ENCODE data around the gene SH3TC2. TPM values are rescaled to one million over a fixed set of nuclear protein-coding genes. Genes with fewer than 3 reads are reported as not detected.

SH3TC2 gene
- total and polyA plus RNA-seq, 12 donors = 0.14 to 1.2 (median 0.46) TPM

DNA sequence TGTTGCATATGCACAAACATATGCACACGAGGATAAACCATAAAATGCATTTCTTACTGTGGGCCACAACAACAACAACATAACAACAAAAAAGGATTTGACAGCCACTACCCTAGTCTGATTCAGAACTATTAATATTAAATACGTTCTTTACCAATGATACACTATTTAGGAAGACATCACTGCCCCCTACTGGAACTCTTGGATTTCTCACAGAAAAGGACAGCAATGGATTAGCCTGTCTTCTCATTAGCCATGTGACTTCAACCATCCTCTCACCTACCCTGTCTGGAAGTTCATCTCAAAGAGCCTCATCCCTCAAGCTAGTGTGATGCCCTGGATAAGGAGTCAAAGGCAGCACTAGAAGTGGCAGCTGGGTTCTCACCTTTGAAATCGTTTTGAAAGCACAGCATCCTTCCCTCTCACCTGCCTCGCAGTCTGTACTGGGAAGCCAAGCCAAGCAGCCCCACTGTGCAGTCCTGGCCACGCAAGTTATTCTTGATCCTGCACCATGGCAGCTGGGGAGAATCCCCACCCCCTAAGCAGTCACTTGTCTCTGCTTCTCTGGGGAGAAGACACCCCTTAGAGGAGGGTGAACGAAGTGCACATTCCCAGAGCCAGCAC lies 64.6 kb downstream of the SH3TC2 start:
- H3K27ac ChIP-seq = no peak overlapping the region
- 47 to 54% (median 49%) methylated on average over 5 to 6 of the region's 6 CpGs for WGBS, 4 donors
- intact Hi-C loops (cut with DNase I) = no loop called here
- no peaks in the 10 kb centered on the region for H3K27me3 ChIP-seq
- H3K4me3 ChIP-seq = no peak overlapping the region
- H3K9me3 ChIP-seq (replicated peaks in 1 of 3) = no peaks in the 10 kb centered on the region
- DNase-seq = peak in 4 of 7 donors; percentile 20 to 52 (median 34)
- no peaks in the 10 kb centered on the region for H3K4me1 ChIP-seq (replicated peaks in 1 of 2)
- TF ChIP-seq, protein P1, sequence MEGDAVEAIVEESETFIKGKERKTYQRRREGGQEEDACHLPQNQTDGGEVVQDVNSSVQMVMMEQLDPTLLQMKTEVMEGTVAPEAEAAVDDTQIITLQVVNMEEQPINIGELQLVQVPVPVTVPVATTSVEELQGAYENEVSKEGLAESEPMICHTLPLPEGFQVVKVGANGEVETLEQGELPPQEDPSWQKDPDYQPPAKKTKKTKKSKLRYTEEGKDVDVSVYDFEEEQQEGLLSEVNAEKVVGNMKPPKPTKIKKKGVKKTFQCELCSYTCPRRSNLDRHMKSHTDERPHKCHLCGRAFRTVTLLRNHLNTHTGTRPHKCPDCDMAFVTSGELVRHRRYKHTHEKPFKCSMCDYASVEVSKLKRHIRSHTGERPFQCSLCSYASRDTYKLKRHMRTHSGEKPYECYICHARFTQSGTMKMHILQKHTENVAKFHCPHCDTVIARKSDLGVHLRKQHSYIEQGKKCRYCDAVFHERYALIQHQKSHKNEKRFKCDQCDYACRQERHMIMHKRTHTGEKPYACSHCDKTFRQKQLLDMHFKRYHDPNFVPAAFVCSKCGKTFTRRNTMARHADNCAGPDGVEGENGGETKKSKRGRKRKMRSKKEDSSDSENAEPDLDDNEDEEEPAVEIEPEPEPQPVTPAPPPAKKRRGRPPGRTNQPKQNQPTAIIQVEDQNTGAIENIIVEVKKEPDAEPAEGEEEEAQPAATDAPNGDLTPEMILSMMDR (IDR thresholded peaks at IDR 0.05) = peak; percentile 33 to 65 (median 58)
- TF ChIP-seq POLR2A (IDR thresholded peaks at IDR 0.05) = no peak
- H3K36me3 ChIP-seq (replicated peaks in 1 of 2) = no peaks in the 10 kb centered on the region

DNA sequence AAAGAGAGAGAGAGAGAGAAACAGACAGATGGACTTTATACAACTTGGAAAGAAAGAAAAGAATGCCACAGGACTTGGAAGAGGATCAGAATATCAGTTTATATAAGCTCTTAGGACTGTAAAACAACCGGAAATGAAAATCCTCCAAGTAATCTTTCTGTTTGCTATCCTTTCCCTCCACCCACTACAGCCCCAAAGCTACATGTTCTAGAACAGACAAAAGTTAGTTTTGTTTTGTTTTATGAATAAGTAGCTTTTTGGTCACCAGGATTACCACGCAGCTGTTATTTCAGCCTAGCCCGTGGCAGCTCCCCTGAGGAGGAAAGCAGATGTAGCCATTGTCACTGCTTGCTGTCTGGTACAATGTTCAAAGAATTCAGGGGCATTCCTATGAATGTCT lies 66.6 kb downstream of the SH3TC2 start:
- Histone ChIP-seq H3K36me3 (replicated peaks in 1 of 2) (no peaks in the 10 kb centered on the region), H3K9me3 (replicated peaks in 1 of 3) (no peaks in the 10 kb centered on the region), H3K27me3 (no peaks in the 10 kb centered on the region), H3K4me1 (replicated peaks in 1 of 2) (no peaks in the 10 kb centered on the region), H3K27ac (no peak overlapping the region), H3K4me3 (no peak overlapping the region)
- intact Hi-C loops (cut with DNase I) = no loop called here
- TF ChIP-seq POLR2A (IDR thresholded peaks at IDR 0.05) = no peak
- TF ChIP-seq, protein P1 (IDR thresholded peaks at IDR 0.05) = no peak
- DNase-seq = no peak
- 44 to 56% (median 50%) methylated on average over 3 of the region's 3 CpGs for WGBS, 4 donors

DNA sequence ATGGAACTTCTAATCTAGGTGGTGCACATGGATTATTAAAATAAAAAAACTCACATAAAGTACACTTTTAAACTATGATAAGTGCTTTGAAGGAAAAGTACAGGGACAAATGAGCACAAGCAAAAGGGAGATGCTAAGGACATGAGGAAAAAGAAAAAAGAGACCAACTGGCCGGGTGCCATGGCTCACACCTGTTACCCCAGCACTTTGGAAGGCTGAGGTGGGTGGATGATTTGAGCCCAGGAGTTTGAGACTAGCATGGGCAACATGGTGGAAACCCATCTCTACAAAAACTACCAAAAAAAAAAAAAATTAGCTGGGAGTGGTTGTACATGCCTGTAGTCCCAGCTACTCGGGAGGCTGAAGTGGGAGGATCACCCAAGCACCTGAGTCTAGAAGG lies 67.1 kb downstream of the SH3TC2 start:
- no peak for TF ChIP-seq POLR2A (IDR thresholded peaks at IDR 0.05)
- TF ChIP-seq, protein P1 (IDR thresholded peaks at IDR 0.05) = no peak
- Histone ChIP-seq H3K36me3 (replicated peaks in 1 of 2) (no peaks in the 10 kb centered on the region), H3K27me3 (no peaks in the 10 kb centered on the region), H3K4me1 (replicated peaks in 1 of 2) (no peaks in the 10 kb centered on the region), H3K9me3 (replicated peaks in 1 of 3) (no peaks in the 10 kb centered on the region), H3K27ac (no peak overlapping the region), H3K4me3 (no peak overlapping the region)
- intact Hi-C loops (cut with DNase I) = no loop called here
- WGBS, 4 donors = 57 to 64% (median 59%) methylated on average over 2 of the region's 2 CpGs
- no peak for DNase-seq

DNA sequence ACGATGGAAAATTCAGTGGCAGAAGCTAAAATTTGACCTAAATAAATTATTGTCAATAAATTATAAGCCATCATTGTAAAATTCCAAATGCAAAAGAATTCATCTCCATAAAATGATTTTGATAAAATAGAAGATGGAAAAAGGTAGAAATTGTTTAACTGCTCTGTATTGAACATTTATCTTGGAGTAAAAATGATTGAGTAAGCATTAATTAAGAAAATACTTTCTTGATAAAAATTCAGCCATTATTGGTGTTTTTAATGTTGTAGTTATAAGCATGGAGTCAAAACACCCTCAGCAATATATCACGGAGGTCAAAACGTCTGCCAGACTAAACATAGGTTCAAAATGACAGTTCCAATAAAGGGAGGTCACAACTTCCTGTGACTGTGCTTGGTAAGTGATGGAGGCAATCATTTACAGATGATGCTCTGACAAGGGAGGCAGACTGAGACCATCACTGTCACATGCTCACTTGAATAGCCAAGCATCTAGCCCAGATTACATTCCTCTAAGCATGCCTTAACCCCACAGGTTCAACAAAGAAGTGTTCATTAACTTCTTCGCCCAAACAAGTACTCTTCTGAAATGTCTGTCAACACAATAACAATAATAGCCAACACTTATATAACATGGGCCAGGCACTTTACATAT lies 69.5 kb downstream of the SH3TC2 start:
- no peak for DNase-seq
- no peak overlapping the region for H3K27ac ChIP-seq
- 62 to 67% (median 65%) methylated on average over 4 of the region's 4 CpGs for WGBS, 4 donors
- no peaks in the 10 kb centered on the region for H3K36me3 ChIP-seq (replicated peaks in 1 of 2)
- intact Hi-C loops (cut with DNase I) = no loop called here
- no peaks in the 10 kb centered on the region for H3K27me3 ChIP-seq
- H3K4me3 ChIP-seq = no peak overlapping the region
- TF ChIP-seq, protein P1 (IDR thresholded peaks at IDR 0.05) = no peak
- no peak for TF ChIP-seq POLR2A (IDR thresholded peaks at IDR 0.05)
- H3K9me3 ChIP-seq (replicated peaks in 1 of 3) = no peaks in the 10 kb centered on the region
- H3K4me1 ChIP-seq (replicated peaks in 1 of 2) = no peaks in the 10 kb centered on the region
